ENCODE data around the gene PHF12. TPM values are rescaled to one million over a fixed set of nuclear protein-coding genes. Genes with fewer than 3 reads are reported as not detected.

Gene PHF12
- total RNA-seq, 6 experiments from 2014 or later = 26.4 to 33.6 (median 29.8) TPM

DNA sequence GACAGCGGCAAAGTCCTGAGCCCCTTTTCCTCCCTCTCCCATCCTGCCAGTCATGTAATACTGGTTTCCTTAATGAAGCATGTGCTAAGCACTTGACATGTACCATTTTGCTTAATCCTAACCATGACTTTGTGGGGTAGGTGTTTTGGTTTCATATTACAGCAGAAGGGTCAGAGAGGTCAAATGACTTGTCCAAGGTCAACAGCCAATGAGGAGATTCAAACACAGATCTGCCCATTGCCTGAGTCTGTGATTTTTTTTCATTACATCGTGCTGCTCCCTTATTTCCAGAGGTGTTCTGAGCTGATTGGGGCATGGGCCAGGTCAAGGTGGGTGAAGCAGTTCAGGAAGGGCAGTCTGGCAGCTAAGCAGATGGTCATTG lies 17.6 kb upstream of the PHF12 start:
- no peak overlapping the region for H3K27ac Mint-ChIP-seq
- no peaks in the 10 kb centered on the region for H3K36me3 Mint-ChIP-seq (ENCODE audit: low read depth)
- TF ChIP-seq, protein P1, sequence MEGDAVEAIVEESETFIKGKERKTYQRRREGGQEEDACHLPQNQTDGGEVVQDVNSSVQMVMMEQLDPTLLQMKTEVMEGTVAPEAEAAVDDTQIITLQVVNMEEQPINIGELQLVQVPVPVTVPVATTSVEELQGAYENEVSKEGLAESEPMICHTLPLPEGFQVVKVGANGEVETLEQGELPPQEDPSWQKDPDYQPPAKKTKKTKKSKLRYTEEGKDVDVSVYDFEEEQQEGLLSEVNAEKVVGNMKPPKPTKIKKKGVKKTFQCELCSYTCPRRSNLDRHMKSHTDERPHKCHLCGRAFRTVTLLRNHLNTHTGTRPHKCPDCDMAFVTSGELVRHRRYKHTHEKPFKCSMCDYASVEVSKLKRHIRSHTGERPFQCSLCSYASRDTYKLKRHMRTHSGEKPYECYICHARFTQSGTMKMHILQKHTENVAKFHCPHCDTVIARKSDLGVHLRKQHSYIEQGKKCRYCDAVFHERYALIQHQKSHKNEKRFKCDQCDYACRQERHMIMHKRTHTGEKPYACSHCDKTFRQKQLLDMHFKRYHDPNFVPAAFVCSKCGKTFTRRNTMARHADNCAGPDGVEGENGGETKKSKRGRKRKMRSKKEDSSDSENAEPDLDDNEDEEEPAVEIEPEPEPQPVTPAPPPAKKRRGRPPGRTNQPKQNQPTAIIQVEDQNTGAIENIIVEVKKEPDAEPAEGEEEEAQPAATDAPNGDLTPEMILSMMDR (IDR thresholded peaks at IDR 0.05) = no peak
- no peak overlapping the region for H3K4me3 Mint-ChIP-seq
- H3K4me1 Mint-ChIP-seq (ENCODE audit: low read depth) = peaks cover 43% of the 10 kb centered on the region
- peaks cover 36% of the 10 kb centered on the region for H3K27me3 Mint-ChIP-seq (ENCODE audit: insufficient read depth)
- DNase-seq = no peak
- H3K9me3 Mint-ChIP-seq = no peaks in the 10 kb centered on the region

DNA sequence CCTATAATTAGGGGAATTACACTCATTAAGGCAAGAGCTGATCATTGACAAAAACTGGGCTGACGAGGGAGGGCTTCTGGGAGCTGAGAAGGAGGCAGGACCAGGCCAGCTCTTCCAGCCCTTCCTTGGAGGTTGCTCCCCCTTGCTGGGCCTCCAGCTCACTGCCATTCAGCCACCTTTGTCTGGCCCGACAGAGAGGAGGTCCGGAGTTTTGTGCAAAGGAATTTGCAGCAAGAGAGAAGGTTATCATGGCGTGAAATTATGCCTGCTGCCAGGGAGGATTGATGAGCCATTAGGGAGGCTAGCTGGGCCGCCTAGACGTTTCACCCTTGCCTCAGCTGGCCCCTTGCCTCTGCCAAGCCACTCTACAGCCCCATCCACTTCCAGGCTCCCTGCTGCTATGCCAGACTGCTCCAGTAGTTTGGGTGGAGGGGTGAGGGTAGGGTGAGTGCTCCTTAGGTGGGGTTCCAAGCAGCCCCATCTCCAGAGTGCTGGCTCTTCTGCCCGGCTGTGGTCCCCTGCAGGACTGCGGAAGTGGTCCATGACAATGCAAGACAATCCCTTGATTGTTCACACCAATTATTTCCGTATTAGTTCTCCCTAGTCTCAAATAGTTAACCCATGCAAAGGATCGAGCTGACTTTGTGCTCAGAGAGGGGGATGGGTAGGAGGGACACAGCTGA lies 17.1 kb upstream of the PHF12 start:
- peaks cover 38% of the 10 kb centered on the region for H3K27me3 Mint-ChIP-seq (ENCODE audit: insufficient read depth)
- TF ChIP-seq, protein P1 (IDR thresholded peaks at IDR 0.05) = no peak
- H3K4me1 Mint-ChIP-seq (ENCODE audit: low read depth) = peaks cover 39% of the 10 kb centered on the region
- no peaks in the 10 kb centered on the region for H3K36me3 Mint-ChIP-seq (ENCODE audit: low read depth)
- H3K27ac Mint-ChIP-seq = no peak overlapping the region
- no peak overlapping the region for H3K4me3 Mint-ChIP-seq
- H3K9me3 Mint-ChIP-seq = no peaks in the 10 kb centered on the region
- DNase-seq = no peak

DNA sequence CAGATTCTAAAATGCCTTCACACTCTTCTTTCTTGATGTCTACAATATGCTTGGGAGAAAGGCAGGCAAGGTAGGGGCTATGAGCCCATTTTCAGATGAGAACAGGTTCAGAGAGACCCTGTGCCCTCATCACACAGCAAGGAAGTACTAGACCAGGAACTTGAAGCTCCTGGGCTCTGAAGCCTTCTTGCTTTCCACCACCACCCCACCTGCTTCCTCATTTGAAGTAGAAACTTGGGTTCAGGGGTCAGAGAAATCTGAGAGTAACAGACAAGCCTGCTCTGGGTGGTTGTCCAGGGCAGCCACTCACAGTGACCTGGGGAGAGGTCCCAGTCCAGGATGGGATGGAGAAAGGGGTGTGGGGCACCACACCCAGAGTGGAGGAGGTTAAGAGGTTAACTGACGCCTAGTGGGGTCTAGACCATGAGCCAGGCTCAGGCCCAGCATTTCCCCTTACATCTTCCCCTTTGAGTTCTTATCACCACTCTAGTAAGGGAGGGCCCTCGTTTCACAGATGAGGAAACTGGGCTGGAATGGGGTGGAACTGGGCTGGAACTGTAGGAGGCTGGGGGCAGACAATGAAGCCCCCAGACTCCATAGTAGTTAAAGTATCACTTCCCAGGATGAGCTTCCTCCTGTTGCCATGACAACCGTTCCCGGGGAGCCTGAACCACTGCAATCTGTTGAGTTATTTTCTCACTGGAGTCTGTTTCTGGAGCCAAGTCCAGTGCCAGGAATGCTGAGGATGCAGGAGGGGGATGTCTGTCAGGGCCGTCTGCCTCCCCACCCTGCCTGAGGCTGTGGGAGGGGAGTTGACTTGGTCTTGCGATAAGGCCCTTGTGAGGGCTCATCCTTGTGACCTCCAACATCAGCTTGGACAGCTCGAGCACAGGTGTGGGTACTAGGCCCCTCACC lies 16.2 kb upstream of the PHF12 start:
- TF ChIP-seq, protein P1 (IDR thresholded peaks at IDR 0.05) = no peak
- Mint-ChIP-seq H3K27ac (no peak overlapping the region), H3K4me1 (ENCODE audit: low read depth) (peaks cover 38% of the 10 kb centered on the region), H3K4me3 (no peak overlapping the region), H3K36me3 (ENCODE audit: low read depth) (no peaks in the 10 kb centered on the region), H3K27me3 (ENCODE audit: insufficient read depth) (peaks cover 39% of the 10 kb centered on the region), H3K9me3 (no peaks in the 10 kb centered on the region)
- DNase-seq = no peak

DNA sequence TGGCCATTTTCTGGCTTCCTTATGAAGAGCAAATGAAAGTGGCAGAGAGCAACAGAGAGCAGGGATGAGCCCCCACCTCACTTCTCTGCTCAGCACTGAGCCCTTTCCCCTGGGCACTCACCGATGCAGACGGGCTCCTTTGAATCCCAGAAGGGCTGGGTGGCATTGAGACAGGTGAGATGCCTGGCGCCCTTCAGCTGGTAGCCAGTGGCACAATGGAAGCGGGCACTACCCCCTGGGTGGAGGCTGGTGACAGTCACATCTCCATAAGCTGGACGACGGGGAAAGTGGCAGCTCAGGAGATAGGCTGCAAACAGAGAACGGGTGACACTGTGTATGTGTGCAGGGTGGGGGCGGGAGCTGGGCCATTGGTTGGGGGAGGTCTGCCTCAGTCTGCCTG lies 12.5 kb upstream of the PHF12 start:
- H3K27me3 Mint-ChIP-seq (ENCODE audit: insufficient read depth) = peaks cover 30% of the 10 kb centered on the region
- H3K27ac Mint-ChIP-seq = no peak overlapping the region
- H3K9me3 Mint-ChIP-seq = no peaks in the 10 kb centered on the region
- H3K36me3 Mint-ChIP-seq (ENCODE audit: low read depth) = no peaks in the 10 kb centered on the region
- H3K4me3 Mint-ChIP-seq = no peak overlapping the region
- H3K4me1 Mint-ChIP-seq (ENCODE audit: low read depth) = peaks cover 18% of the 10 kb centered on the region
- TF ChIP-seq, protein P1 (IDR thresholded peaks at IDR 0.05) = no peak
- DNase-seq = no peak

DNA sequence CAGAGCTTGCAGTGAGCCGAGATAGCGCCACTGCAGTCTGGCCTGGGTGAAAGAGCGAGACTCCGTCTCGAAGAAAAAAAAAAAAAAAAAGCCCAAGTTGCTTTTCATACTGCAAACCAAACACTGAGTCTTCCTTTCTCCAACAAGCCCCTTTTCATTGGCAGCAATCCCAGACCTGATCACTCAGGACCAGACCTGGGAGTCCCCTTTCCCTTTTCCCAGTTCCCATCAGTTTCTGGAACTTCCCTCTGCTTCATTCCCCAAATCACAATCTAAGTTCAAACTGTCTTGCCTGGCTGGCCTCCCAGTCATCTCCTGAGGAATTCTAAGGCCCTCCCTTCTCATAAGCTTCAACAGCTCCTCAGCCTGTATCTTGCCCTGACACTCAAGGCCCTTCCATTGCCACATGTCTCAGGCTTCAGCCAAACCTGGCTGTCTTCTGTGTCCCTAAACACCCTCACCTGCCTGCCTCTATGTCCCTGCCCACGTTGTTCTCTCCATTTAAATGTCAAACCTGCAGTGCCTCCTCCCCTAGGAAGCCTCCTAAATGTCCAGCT lies 11.8 kb upstream of the PHF12 start:
- H3K9me3 Mint-ChIP-seq = no peaks in the 10 kb centered on the region
- H3K36me3 Mint-ChIP-seq (ENCODE audit: low read depth) = no peaks in the 10 kb centered on the region
- peaks cover 30% of the 10 kb centered on the region for H3K27me3 Mint-ChIP-seq (ENCODE audit: insufficient read depth)
- H3K27ac Mint-ChIP-seq = no peak overlapping the region
- TF ChIP-seq, protein P1 (IDR thresholded peaks at IDR 0.05) = no peak
- DNase-seq = no peak
- no peak overlapping the region for H3K4me3 Mint-ChIP-seq
- H3K4me1 Mint-ChIP-seq (ENCODE audit: low read depth) = peaks cover 13% of the 10 kb centered on the region
